Spleen (tissue), 11 donors: ENCODE measurements around the gene TRIM8. TPM values are rescaled to one million over a fixed set of nuclear protein-coding genes. Genes with fewer than 3 reads are reported as not detected.

Experiments used
- DNase-seq: peaks from one replicate; pipeline ENCODE4 v3.0.0-alpha.2; 2020
- H3K27ac ChIP-seq, 8 donors: fragments of 200-600 bp; sonication (generic) in 7 of 8; 1 replicate in 4 of 8; 2 replicates in 4 of 8; pipeline versions ENCODE4 v1.5.0 to v1.8.0; 2016 to 2021; ENCODE audit warnings: inconsistent platforms in 4 of 8, mild to moderate bottlenecking in 4 of 8, moderate library complexity in 1 of 8
- H3K27me3 ChIP-seq, 7 donors: fragments of 200-600 bp; sonication (generic) in 6 of 7; replicated peaks in 1 of 7; 1 replicate in 4 of 7; 2 replicates in 3 of 7; pipeline versions ENCODE4 v1.5.0 to v1.8.0; 2016 to 2021; ENCODE audit warnings: inconsistent platforms in 3 of 7, mild to moderate bottlenecking in 1 of 7
- H3K36me3 ChIP-seq, 6 donors: fragments of 200-600 bp; sonication (generic) in 5 of 6; 1 replicate in 4 of 6; 2 replicates in 2 of 6; pipeline versions ENCODE4 v1.5.0 to v1.8.0; 2016 to 2021; ENCODE audit warnings: inconsistent platforms in 2 of 6
- H3K4me1 ChIP-seq, 6 donors: fragments of 200-600 bp; sonication (generic) in 5 of 6; 1 replicate in 3 of 6; 2 replicates in 3 of 6; pipeline versions ENCODE4 v1.5.0 to v1.8.0; 2016 to 2021; ENCODE audit warnings: inconsistent platforms in 3 of 6
- H3K4me3 ChIP-seq, 8 donors: fragments of 200-600 bp; sonication (generic) in 7 of 8; 1 replicate in 4 of 8; 2 replicates in 4 of 8; pipeline versions ENCODE4 v1.5.0 to v1.8.0; 2016 to 2021; ENCODE audit warnings: inconsistent platforms in 4 of 8, mild to moderate bottlenecking in 4 of 8, moderate library complexity in 2 of 8
- H3K9me3 ChIP-seq, 8 donors: fragments of 200-600 bp; sonication (generic) in 7 of 8; 1 replicate in 4 of 8; 2 replicates in 4 of 8; pipeline versions ENCODE4 v1.5.0 to v1.8.0; 2016 to 2021; ENCODE audit warnings: inconsistent platforms in 4 of 8
- POLR2A ChIP-seq, 3 donors: fragments of 450-650 bp; IDR thresholded peaks; one replicate each; pipeline ENCODE4 v1.5.1; 2017; ENCODE audit warnings: antibody characterized with exemption in 3 of 3, mild to moderate bottlenecking in 1 of 3
- POLR2AphosphoS5 ChIP-seq, 3 donors: sonication (generic); formaldehyde crosslinking; IDR thresholded peaks; one replicate each; pipeline ENCODE4 v1.5.1; 2017; ENCODE audit warnings: antibody characterized with exemption in 3 of 3
- WGBS, 5 donors: extraction: QIAGEN DNeasy Blood & Tissue Kit in 3 of 5; methylation state at CpG; one replicate each; pipeline versions ENCODE4 v1.1.5 to v1.1.7; 2013 to 2018; 5-methylcytosine and 5-hydroxymethylcytosine counted together
- intact Hi-C: fragments of 100-400 bp; cut with DNase I; formaldehyde crosslinking; loops from one replicate; pipeline ENCODE4 v1.15.0; 2023; ENCODE audit warnings: low total_unique reads
- polyA plus RNA-seq, 3 donors: library from polyadenylated mRNA; stranded (reverse); fragments of 200-250 nt; gene quantifications; one replicate each; pipeline ENCODE4 v1.2.1, GENCODE V29; 2013
- total RNA-seq, 7 donors: library from RNA; depleted of rRNA in 3 of 7; stranded (reverse); fragments of >200 nt in 3 of 7; fragmentation: NEBNext Ultra II Directional in 4 of 7; extraction: Animal tissue kit (Norgen Biotek cat#: 25700) in 4 of 7; gene quantifications; one replicate each; pipeline versions ENCODE4 v1.1.0 to v1.2.1, GENCODE V29; 2016 to 2021
- TF ChIP-seq, protein P1 (sequence below), 11 experiments: fragments of 200-600 bp in 7 of 11; fragments of 450-650 bp in 4 of 11; sonication (generic) in 4 of 11; IDR thresholded peaks in 8 of 11; conservative IDR thresholded peaks in 3 of 11; 1 replicate in 7 of 11; 2 replicates in 4 of 11; pipeline versions ENCODE4 v1.4.0 to v1.8.0; 2016 to 2021; ENCODE audit warnings: antibody characterized with exemption in 11 of 11, inconsistent platforms in 4 of 11, mild to moderate bottlenecking in 1 of 11
- donor health status: healthy with polysubstance abuse.
- donor health status: DM: no; HTN: no; CAD: no; lungs with moderate emphysema.
- donor health status: DM: no; HTN: no; CAD: no.
- donor health status: Bipolar disorder and iron deficiency.
- donor health status: healthy.
- donor health status: DM: no; HTN: no; CAD: no.
- donor health status: DM: yes; HTN: yes; CAD: no.

TRIM8 gene
- total and polyA plus RNA-seq, 10 donors, result 23.5 to 116 (median 87.8) TPM

DNA sequence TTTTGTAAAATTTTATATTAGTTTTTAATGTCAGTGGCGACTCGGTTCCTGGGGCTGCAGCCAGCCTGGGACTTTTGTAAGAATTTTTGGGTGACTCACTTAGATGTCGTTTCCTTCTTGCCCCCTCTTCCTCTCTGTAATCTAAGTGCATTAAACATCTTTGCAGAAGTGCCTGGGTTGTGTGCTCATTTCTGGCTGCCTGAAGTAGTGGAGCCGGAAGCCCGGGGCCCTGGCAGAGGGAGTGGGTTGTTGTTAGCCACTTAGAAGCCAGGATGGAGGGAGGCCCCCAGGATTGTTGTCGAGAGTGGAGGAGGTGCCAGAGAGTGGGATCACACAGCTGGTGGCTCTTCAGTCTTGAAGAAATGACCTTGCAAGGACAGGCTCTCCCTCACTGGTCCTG, 11.0 kb upstream of the TRIM8 start:
- Histone ChIP-seq H3K27me3 (no peaks in the 10 kb centered on the region), H3K36me3 (peaks cover 0 to 37% (median 8%) of the 10 kb centered on the region in 6 donors), H3K4me3 (no peak overlapping the region), H3K4me1 (peaks cover 35 to 84% (median 59%) of the 10 kb centered on the region in 6 donors), H3K27ac (peak overlapping the region; percentile 37 to 88 (median 80)), H3K9me3 (no peaks in the 10 kb centered on the region)
- DNase-seq, result peak; percentile 84
- TF ChIP-seq, protein P1, sequence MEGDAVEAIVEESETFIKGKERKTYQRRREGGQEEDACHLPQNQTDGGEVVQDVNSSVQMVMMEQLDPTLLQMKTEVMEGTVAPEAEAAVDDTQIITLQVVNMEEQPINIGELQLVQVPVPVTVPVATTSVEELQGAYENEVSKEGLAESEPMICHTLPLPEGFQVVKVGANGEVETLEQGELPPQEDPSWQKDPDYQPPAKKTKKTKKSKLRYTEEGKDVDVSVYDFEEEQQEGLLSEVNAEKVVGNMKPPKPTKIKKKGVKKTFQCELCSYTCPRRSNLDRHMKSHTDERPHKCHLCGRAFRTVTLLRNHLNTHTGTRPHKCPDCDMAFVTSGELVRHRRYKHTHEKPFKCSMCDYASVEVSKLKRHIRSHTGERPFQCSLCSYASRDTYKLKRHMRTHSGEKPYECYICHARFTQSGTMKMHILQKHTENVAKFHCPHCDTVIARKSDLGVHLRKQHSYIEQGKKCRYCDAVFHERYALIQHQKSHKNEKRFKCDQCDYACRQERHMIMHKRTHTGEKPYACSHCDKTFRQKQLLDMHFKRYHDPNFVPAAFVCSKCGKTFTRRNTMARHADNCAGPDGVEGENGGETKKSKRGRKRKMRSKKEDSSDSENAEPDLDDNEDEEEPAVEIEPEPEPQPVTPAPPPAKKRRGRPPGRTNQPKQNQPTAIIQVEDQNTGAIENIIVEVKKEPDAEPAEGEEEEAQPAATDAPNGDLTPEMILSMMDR (IDR thresholded peaks at IDR 0.05 in 8 of 11, conservative IDR thresholded peaks at IDR 0.05 in 3 of 11), result no peak
- TF ChIP-seq POLR2A (IDR thresholded peaks at IDR 0.05), result no peak
- TF ChIP-seq POLR2AphosphoS5 (IDR thresholded peaks at IDR 0.05), result peak in 1 of 3 donors; percentile 55
- intact Hi-C loops, result no loop called here
- WGBS, 5 donors, result 1 to 10% (median 8%) methylated on average over 6 of the region's 6 CpGs

GRCh38 chr10:102633848-102634247, 10.4 kb upstream of the TRIM8 start:
- intact Hi-C loops, result no loop called here
- peak overlapping the region; percentile 37 to 88 (median 80) for H3K27ac ChIP-seq
- H3K4me3 ChIP-seq, result no peak overlapping the region
- no peaks in the 10 kb centered on the region for H3K27me3 ChIP-seq
- peak; percentile 75 for DNase-seq
- peaks cover 33 to 78% (median 55%) of the 10 kb centered on the region in 6 donors for H3K4me1 ChIP-seq
- H3K9me3 ChIP-seq, result no peaks in the 10 kb centered on the region
- 78 to 89% (median 86%) methylated on average over 3 to 5 of the region's 5 CpGs for WGBS, 5 donors
- H3K36me3 ChIP-seq, result peaks cover 0 to 31% (median 8%) of the 10 kb centered on the region in 6 donors
- TF ChIP-seq POLR2AphosphoS5 (IDR thresholded peaks at IDR 0.05), result no peak
- TF ChIP-seq POLR2A (IDR thresholded peaks at IDR 0.05), result no peak
- TF ChIP-seq, protein P1 (IDR thresholded peaks at IDR 0.05 in 8 of 11, conservative IDR thresholded peaks at IDR 0.05 in 3 of 11), result no peak

GRCh38 chr10:102634686-102635085, 9.6 kb upstream of the TRIM8 start:
- Histone ChIP-seq H3K27ac (peak overlapping the region in 6 of 8 donors; percentile 22 to 88 (median 81)), H3K4me1 (peaks cover 33 to 70% (median 51%) of the 10 kb centered on the region in 6 donors), H3K9me3 (no peaks in the 10 kb centered on the region), H3K4me3 (no peak overlapping the region), H3K27me3 (no peaks in the 10 kb centered on the region), H3K36me3 (peaks cover 0 to 23% (median 8%) of the 10 kb centered on the region in 6 donors)
- intact Hi-C loops, result no loop called here
- 54 to 86% (median 77%) methylated on average over 4 of the region's 4 CpGs for WGBS, 5 donors
- no peak for DNase-seq
- TF ChIP-seq POLR2AphosphoS5 (IDR thresholded peaks at IDR 0.05) (no peak), POLR2A (IDR thresholded peaks at IDR 0.05) (no peak)
- TF ChIP-seq, protein P1 (IDR thresholded peaks at IDR 0.05 in 8 of 11, conservative IDR thresholded peaks at IDR 0.05 in 3 of 11), result no peak

DNA sequence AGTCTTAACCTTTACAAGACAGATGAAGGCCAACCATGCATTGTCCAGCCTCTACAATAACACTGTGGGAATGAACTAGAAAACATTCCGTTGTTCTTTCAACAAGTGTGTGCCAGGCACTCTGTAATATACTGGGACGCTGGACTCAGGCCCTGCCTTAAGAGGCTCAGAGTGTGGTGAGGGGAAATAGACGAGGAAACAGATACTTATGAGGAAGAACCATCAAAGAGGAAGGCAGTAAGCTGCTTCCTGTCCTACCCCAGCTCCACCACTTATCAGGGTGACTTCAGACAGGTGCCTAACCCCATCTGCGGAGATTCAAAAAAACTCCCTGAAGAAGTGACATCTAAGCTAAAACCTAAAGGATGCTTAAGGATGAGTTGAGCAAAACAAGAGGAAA, 8.9 kb upstream of the TRIM8 start:
- TF ChIP-seq POLR2A (IDR thresholded peaks at IDR 0.05), result no peak
- TF ChIP-seq, protein P1 (IDR thresholded peaks at IDR 0.05 in 8 of 11, conservative IDR thresholded peaks at IDR 0.05 in 3 of 11), result no peak
- TF ChIP-seq POLR2AphosphoS5 (IDR thresholded peaks at IDR 0.05), result peak in 1 of 3 donors; percentile 17
- Histone ChIP-seq H3K9me3 (no peaks in the 10 kb centered on the region), H3K27me3 (no peaks in the 10 kb centered on the region), H3K27ac (peak overlapping the region in 7 of 8 donors; percentile 22 to 88 (median 81)), H3K4me3 (no peak overlapping the region), H3K36me3 (peaks cover 0 to 16% (median 2%) of the 10 kb centered on the region in 6 donors), H3K4me1 (peaks cover 33 to 63% (median 48%) of the 10 kb centered on the region in 6 donors)
- 3 to 14% (median 10%) methylated on average over 4 of the region's 4 CpGs for whole genome bisulfite sequencing, 5 donors
- DNase-seq, result no peak
- intact Hi-C loops, result no loop called here
